GM06990 (cell line): ENCODE results near the gene ICAM4.

Source experiments
- DNase-seq: peaks from one replicate; pipeline ENCODE4 v3.0.0-alpha.2; 2011; ENCODE audit not compliant: insufficient read length; ENCODE audit errors: extremely low read depth
- H3K27me3 ChIP-seq: replicated peaks from 2 replicates; pipeline ENCODE4 v1.6.0; 2011; ENCODE audit warnings: low read length; ENCODE audit not compliant: control insufficient read depth, insufficient read depth
- H3K36me3 ChIP-seq: 2 replicates; pipeline ENCODE4 v1.5.1; 2011; ENCODE audit warnings: low read length; ENCODE audit not compliant: control insufficient read depth, insufficient read depth
- H3K4me3 ChIP-seq: replicated peaks from 2 replicates; pipeline ENCODE4 v1.5.1; 2011; ENCODE audit warnings: low read depth, mild to moderate bottlenecking, control low read depth, low read length
- CTCF ChIP-seq: IDR thresholded peaks from 2 replicates; pipeline ENCODE4 v1.5.1; 2011; ENCODE audit warnings: low read length, control low read depth, mild to moderate bottlenecking, inconsistent platforms; ENCODE audit not compliant: insufficient read depth, poor library complexity, severe bottlenecking

The ICAM4 gene

GRCh38 chr19:10317857-10318462, 31.2 kb downstream of the ICAM4 start:
- no peak for TF ChIP-seq CTCF
- no peak for DNase-seq
- H3K4me3 ChIP-seq = no peak overlapping the region
- H3K36me3 ChIP-seq = peaks cover 31% of the 10 kb centered on the region
- no peaks in the 10 kb centered on the region for H3K27me3 ChIP-seq

GRCh38 chr19:10318807-10319682, 32.3 kb downstream of the ICAM4 start:
- no peak for DNase-seq
- Histone ChIP-seq H3K4me3 (no peak overlapping the region), H3K36me3 (peaks cover 38% of the 10 kb centered on the region), H3K27me3 (no peaks in the 10 kb centered on the region)
- TF ChIP-seq CTCF = no peak

- no peak for TF ChIP-seq CTCF
- H3K36me3 ChIP-seq = peaks cover 47% of the 10 kb centered on the region
These were observed 34.1 kb downstream of the ICAM4 start for GRCh38 chr19:10320602-10321416.

GRCh38 chr19:10321417-10321797, 34.7 kb downstream of the ICAM4 start:
- Histone ChIP-seq H3K36me3 (peaks cover 50% of the 10 kb centered on the region), H3K4me3 (no peak overlapping the region), H3K27me3 (no peaks in the 10 kb centered on the region)
- DNase-seq = no peak
- TF ChIP-seq CTCF = no peak

More at GRCh38 chr19:10320602-10321416, 34.1 kb downstream of the ICAM4 start:
- H3K27me3 ChIP-seq = no peaks in the 10 kb centered on the region
- H3K4me3 ChIP-seq = no peak overlapping the region
- DNase-seq = no peak

- H3K36me3 ChIP-seq = peaks cover 53% of the 10 kb centered on the region
- TF ChIP-seq CTCF = no peak
- no peak for DNase-seq
- no peaks in the 10 kb centered on the region for H3K27me3 ChIP-seq
- no peak overlapping the region for H3K4me3 ChIP-seq
These were observed 35.4 kb downstream of the ICAM4 start for GRCh38 chr19:10321874-10322835.
